HEK293 (cell line): ENCODE results near the gene ZNF771.

Source experiments
- CTCF ChIP-seq: fragments of 450-650 bp; formaldehyde crosslinking; IDR thresholded peaks from 2 replicates; pipeline ENCODE4 v1.5.1; 2016; ENCODE audit warnings: missing biosample characterization, missing genetic modification characterization
- ZNF362 ChIP-seq: fragments of 450-650 bp; formaldehyde crosslinking; IDR thresholded peaks from 2 replicates; pipeline ENCODE4 v1.5.1; 2016; ENCODE audit warnings: missing biosample characterization, missing genetic modification characterization
- ZNF785 ChIP-seq: fragments of 450-650 bp; formaldehyde crosslinking; IDR thresholded peaks from 2 replicates; pipeline ENCODE4 v1.5.1; 2016; ENCODE audit warnings: missing biosample characterization, missing genetic modification characterization
- TF ChIP-seq, protein P1 (sequence below): fragments of 450-650 bp; formaldehyde crosslinking; IDR thresholded peaks from 2 replicates; pipeline ENCODE4 v1.5.1; 2016; ENCODE audit warnings: missing biosample characterization, missing genetic modification characterization
- TF ChIP-seq, protein P2 (sequence below): fragments of 450-650 bp; formaldehyde crosslinking; IDR thresholded peaks from 2 replicates; pipeline ENCODE4 v1.5.1; 2016; ENCODE audit warnings: missing biosample characterization, missing genetic modification characterization

- TF ChIP-seq ZNF785 (no peak), ZNF362 (tag by site-specific recombination) (no peak), CTCF (peak; percentile 93)
- TF ChIP-seq, protein P1, sequence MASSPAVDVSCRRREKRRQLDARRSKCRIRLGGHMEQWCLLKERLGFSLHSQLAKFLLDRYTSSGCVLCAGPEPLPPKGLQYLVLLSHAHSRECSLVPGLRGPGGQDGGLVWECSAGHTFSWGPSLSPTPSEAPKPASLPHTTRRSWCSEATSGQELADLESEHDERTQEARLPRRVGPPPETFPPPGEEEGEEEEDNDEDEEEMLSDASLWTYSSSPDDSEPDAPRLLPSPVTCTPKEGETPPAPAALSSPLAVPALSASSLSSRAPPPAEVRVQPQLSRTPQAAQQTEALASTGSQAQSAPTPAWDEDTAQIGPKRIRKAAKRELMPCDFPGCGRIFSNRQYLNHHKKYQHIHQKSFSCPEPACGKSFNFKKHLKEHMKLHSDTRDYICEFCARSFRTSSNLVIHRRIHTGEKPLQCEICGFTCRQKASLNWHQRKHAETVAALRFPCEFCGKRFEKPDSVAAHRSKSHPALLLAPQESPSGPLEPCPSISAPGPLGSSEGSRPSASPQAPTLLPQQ (tag by site-specific recombination) = peak; percentile 75
- TF ChIP-seq, protein P2, sequence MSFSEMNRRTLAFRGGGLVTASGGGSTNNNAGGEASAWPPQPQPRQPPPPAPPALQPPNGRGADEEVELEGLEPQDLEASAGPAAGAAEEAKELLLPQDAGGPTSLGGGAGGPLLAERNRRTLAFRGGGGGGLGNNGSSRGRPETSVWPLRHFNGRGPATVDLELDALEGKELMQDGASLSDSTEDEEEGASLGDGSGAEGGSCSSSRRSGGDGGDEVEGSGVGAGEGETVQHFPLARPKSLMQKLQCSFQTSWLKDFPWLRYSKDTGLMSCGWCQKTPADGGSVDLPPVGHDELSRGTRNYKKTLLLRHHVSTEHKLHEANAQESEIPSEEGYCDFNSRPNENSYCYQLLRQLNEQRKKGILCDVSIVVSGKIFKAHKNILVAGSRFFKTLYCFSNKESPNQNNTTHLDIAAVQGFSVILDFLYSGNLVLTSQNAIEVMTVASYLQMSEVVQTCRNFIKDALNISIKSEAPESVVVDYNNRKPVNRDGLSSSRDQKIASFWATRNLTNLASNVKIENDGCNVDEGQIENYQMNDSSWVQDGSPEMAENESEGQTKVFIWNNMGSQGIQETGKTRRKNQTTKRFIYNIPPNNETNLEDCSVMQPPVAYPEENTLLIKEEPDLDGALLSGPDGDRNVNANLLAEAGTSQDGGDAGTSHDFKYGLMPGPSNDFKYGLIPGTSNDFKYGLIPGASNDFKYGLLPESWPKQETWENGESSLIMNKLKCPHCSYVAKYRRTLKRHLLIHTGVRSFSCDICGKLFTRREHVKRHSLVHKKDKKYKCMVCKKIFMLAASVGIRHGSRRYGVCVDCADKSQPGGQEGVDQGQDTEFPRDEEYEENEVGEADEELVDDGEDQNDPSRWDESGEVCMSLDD = no peak
Observed at GRCh38 chr16:30445408-30446202, 38.2 kb downstream of the ZNF771 start, which contains the start of gene SEPHS2.
